Adrenal gland (tissue), 5 donors: ENCODE data around the gene TRAK1.

Experiments
- CTCF ChIP-seq, 6 experiments: fragments of 450-650 bp in 4 of 6; fragments of 200-600 bp in 2 of 6; sonication (generic) in 1 of 6; IDR thresholded peaks; 1 replicate in 5 of 6; 2 replicates in 1 of 6; pipeline versions ENCODE4 v1.5.1 to v1.8.0; 2016 to 2021; ENCODE audit warnings: antibody characterized with exemption in 6 of 6, mild to moderate bottlenecking in 2 of 6, moderate library complexity in 1 of 6
- POLR2A ChIP-seq, 2 donors: fragments of 450-650 bp; IDR thresholded peaks; one replicate each; pipeline ENCODE4 v1.6.1; 2017; ENCODE audit warnings: antibody characterized with exemption in 2 of 2, mild to moderate bottlenecking in 2 of 2, moderate library complexity in 1 of 2
- donor health status: DM: no; HTN: no; CAD: no.

DNA sequence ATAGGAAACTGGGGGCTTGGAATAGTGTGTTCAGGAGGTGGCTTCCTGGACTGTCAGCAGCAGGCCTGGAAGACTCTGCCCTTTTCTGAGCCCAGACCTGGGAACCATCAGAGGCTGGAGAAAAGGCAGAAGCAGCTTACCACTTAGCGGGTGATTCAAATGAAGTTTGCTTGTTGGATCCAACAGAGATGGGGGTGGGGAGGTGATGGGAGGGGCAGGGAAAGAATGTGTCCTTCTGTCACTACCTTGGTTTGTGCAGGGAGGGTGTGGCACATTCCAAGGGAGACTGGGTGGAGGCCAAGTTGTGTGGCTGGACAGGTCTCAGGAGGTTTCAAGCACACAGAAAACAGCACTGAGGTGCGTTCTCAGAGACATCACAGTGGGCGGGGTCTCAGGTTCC lies 58.8 kb downstream of the TRAK1 start:
- TF ChIP-seq CTCF (IDR thresholded peaks at IDR 0.05) (no peak), POLR2A (IDR thresholded peaks at IDR 0.05) (no peak)
